ENCODE results near the gene GH1. TPM values are rescaled to one million over a fixed set of nuclear protein-coding genes. Genes with fewer than 3 reads are reported as not detected.
"Not testable (repeated sequence)": the region's sequence is repeated elsewhere in the genome, so short reads cannot be mapped to it uniquely, and the experiment has no call there.

The GH1 gene
- total and polyA plus RNA-seq, 10 donors = 0.29 to 1.5 (median 0.72) TPM; not detected in 2

DNA sequence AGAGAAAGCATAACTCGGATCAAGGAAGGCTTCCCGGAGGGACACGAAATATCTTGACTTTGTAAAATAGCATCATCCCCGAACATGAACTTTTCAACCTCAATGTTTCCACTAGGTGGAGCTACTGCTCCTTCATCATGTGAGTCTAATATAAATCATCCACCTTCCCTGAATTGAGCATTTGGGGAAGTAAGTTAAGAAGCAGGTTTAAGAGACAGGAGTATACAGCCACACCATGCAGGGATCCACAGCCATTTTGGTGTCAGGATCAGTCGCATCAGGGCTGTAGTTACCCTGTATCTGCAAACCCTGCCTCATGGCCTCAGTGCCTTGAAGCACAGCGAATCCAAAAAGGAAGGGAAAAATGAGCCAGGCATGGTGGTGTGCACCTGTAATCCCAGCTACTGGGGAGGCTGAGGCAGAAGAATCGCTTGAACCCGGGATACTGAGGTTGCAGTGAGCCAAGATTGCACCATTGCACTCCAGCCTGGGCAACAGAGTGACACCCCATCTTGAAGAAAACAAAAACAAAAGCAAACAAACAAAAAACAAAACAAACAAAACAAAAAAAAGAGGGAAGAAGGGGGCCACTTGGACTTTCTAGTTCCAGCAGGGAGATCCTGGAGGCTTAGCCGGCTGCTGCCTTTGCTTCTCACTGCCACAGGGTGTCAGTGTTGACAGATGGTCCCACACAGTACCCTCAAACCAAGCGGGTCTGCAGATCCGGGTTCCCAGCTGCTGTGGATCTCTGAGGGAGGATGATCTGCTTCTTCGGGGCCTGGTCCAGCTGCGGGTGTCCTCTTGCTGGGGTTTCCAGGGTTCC is 29.4 kb downstream of the GH1 start:
- TF ChIP-seq, protein P1, sequence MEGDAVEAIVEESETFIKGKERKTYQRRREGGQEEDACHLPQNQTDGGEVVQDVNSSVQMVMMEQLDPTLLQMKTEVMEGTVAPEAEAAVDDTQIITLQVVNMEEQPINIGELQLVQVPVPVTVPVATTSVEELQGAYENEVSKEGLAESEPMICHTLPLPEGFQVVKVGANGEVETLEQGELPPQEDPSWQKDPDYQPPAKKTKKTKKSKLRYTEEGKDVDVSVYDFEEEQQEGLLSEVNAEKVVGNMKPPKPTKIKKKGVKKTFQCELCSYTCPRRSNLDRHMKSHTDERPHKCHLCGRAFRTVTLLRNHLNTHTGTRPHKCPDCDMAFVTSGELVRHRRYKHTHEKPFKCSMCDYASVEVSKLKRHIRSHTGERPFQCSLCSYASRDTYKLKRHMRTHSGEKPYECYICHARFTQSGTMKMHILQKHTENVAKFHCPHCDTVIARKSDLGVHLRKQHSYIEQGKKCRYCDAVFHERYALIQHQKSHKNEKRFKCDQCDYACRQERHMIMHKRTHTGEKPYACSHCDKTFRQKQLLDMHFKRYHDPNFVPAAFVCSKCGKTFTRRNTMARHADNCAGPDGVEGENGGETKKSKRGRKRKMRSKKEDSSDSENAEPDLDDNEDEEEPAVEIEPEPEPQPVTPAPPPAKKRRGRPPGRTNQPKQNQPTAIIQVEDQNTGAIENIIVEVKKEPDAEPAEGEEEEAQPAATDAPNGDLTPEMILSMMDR (IDR thresholded peaks at IDR 0.05 in 8 of 11, conservative IDR thresholded peaks at IDR 0.05 in 3 of 11) = peak in 10 of 11 experiments; percentile 14 to 66 (median 42)
- H3K36me3 ChIP-seq; H3K4me3 ChIP-seq; H3K27me3 ChIP-seq (replicated peaks in 1 of 7); H3K9me3 ChIP-seq; DNase-seq; H3K27ac ChIP-seq; intact Hi-C loops (cut with DNase I; ENCODE audit: low total_unique reads): not testable (repeated sequence)
- peaks cover 0 to 14% (median 0%) of the 10 kb centered on the region in 6 donors for H3K4me1 ChIP-seq
- WGBS, 5 donors = 23 to 38% (median 38%) methylated on average over 13 of the region's 13 CpGs

DNA sequence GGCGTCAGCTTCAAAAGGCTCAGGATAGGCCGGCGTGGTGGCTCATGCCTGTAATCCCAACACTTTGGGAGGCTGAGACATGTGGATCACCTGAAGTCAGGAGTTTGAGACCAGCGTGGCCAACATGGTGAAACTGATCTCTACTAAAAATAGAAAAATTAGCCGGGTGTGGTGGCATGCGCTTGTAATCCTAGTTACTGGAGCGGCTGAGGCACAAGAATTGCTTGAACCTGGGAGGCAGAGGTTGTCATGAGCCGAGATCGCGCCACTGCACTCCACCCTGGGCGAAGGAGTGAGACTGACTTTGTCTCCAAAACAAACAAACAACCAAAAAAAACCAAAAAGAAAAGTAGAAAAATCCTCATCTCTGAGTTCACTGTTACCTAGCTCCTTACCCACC is 33.5 kb downstream of the GH1 start:
- H3K27ac ChIP-seq; intact Hi-C loops (cut with DNase I; ENCODE audit: low total_unique reads); H3K9me3 ChIP-seq; H3K27me3 ChIP-seq (replicated peaks in 1 of 7); H3K36me3 ChIP-seq; DNase-seq; H3K4me3 ChIP-seq: not testable (repeated sequence)
- H3K4me1 ChIP-seq = peaks cover 0 to 17% (median 0%) of the 10 kb centered on the region in 6 donors
- 82 to 94% (median 93%) methylated on average over 7 to 11 of the region's 11 CpGs for whole genome bisulfite sequencing, 5 donors

DNA sequence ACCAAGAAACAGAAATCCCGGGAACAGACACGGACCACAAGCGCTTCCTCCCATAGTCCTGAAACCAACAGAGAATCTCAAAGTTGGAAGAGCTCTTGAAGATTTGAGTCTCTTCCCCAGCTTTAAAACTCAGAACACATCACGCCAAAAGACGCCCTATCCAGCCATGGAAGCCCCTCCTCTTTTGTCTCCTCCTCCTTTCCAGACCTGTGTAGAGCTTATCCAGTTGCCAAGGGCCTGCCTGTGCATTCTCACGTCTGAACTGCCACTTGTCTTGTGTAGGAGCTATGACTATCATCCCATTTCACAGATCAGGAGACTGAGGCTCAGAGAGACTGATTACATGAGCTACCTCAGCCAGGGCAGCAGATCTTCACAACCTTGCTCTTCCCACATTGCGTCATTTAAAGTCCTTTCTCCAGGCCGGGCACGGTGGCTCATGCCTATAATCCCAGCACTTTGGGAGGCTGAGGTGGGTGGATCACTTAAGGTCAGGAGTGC is 36.0 kb downstream of the GH1 start:
- WGBS, 5 donors = 75 to 80% (median 80%) methylated on average over 9 of the region's 9 CpGs
- not testable (repeated sequence) for H3K36me3 ChIP-seq; H3K4me1 ChIP-seq; H3K27me3 ChIP-seq (replicated peaks in 1 of 7); DNase-seq; H3K9me3 ChIP-seq; H3K27ac ChIP-seq; H3K4me3 ChIP-seq
- intact Hi-C loops (cut with DNase I; ENCODE audit: low total_unique reads) = loop anchor here (2.0 kb wide), 1 partner anchor 18 kb away; no protein-coding TSS in a partner anchor

DNA sequence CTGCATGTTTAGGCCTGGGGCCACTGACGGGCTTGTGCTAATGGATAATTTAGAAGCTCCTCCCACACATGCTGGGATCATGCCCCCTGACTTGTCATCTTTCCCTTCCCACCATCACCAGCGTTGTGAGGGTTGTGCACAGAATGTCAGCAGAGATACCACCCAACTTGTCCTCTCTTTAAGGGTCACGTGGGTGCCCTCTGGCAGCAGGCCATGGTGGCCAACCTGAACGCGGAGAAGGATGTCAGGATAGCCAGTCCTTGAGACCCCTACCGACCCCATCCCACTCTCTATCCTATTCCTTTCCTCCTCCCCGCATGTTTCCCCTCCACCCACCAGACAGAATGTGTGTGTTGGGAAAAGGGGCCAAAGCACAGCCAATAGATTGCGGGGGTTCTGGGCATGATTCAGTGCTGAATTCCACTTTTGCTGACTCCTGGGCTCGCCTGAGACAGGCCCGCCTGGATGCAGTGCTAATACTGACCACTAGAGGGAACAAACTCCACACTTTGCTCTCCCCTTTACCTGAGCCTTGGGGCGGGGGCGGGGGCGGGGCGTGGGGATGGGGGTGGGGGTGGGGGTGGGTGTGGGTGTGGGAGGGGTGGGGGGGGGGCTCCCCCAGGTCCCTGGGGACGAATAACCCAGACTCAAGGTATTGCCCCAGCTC is 36.6 kb downstream of the GH1 start, which contains the start of gene GH2:
GH2 (minus strand) TSS at position 10 of the 667 bp plus-strand sequence. CDS start 143 bp downstream, outside the sequence.
- Histone ChIP-seq H3K27me3 (replicated peaks in 1 of 7) (peaks cover 0 to 5% (median 0%) of the 10 kb centered on the region in 7 donors), H3K4me1 (peaks cover 0 to 3% (median 0%) of the 10 kb centered on the region in 6 donors), H3K36me3 (no peaks in the 10 kb centered on the region), H3K4me3 (no peak within 1 kb of the TSS), H3K9me3 (no peaks in the 10 kb centered on the region), H3K27ac (no peak within 1 kb of the TSS)
- intact Hi-C loops (cut with DNase I; ENCODE audit: low total_unique reads) = loop anchor here (2.0 kb wide), 1 partner anchor 19 kb away; no protein-coding TSS in a partner anchor
- 41 to 58% (median 44%) methylated on average over 10 to 14 of the region's 15 CpGs for WGBS, 5 donors
- TF ChIP-seq POLR2A (IDR thresholded peaks at IDR 0.05) = no peak
- no peak for TF ChIP-seq POLR2AphosphoS5 (IDR thresholded peaks at IDR 0.05)
- TF ChIP-seq, protein P1 (IDR thresholded peaks at IDR 0.05 in 8 of 11, conservative IDR thresholded peaks at IDR 0.05 in 3 of 11) = peak; percentile 39 to 83 (median 66)
- DNase-seq = peak; percentile 76

DNA sequence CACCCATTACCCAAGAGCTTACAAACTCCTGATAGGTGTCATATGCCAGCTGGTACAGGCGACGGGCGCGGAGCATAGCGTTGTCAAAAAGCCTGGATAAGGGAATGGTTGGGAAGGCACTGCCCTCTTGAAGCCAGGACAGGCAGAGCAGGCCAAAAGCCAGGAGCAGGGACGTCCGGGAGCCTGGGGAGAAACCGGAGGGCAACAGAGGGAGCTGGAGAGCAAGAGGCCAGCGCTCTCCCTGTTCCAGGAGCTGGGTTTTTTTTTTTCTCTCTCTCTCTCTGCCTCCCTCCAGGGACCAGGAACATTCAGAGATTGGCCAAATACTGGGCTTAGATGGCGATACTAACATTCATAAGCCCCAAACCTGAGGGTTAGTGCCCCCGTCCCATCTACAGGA is 37.3 kb downstream of the GH1 start:
- 75 to 93% (median 78%) methylated on average over 11 of the region's 11 CpGs for WGBS, 5 donors
- H3K9me3 ChIP-seq; H3K4me1 ChIP-seq; DNase-seq; H3K4me3 ChIP-seq; H3K27ac ChIP-seq; H3K36me3 ChIP-seq; intact Hi-C loops (cut with DNase I; ENCODE audit: low total_unique reads); H3K27me3 ChIP-seq (replicated peaks in 1 of 7): not testable (repeated sequence)

Data from spleen (tissue), 11 donors.